ACC112 (cell line): Measurements from ENCODE around the gene RPL27A.

Experiments
- H2AFZ ChIP-seq: fragments of 200-600 bp; sonication (generic); one replicate; pipeline ENCODE4 v1.6.0; 2017; ENCODE audit warnings: antibody characterized with exemption, low read length; ENCODE audit not compliant: unreplicated experiment
- H3K27ac ChIP-seq: fragments of 200-600 bp; sonication (generic); 2 replicates; pipeline ENCODE4 v1.5.1; 2014; ENCODE audit warnings: low read depth, mild to moderate bottlenecking, antibody characterized with exemption, low read length, moderate library complexity
- H3K27me3 ChIP-seq: fragments of 200-600 bp; sonication (generic); 2 replicates; pipeline ENCODE4 v1.6.1; 2014; ENCODE audit warnings: mild to moderate bottlenecking, antibody characterized with exemption, low read length, moderate library complexity, mixed read lengths; ENCODE audit not compliant: insufficient read depth
- H3K36me3 ChIP-seq: fragments of 200-600 bp; sonication (generic); 2 replicates; pipeline ENCODE4 v1.6.1; 2016; ENCODE audit warnings: mild to moderate bottlenecking, antibody characterized with exemption, low read length, moderate library complexity, mixed read lengths; ENCODE audit not compliant: insufficient read depth
- H3K4me1 ChIP-seq: fragments of 200-600 bp; sonication (generic); one replicate; pipeline ENCODE4 v1.6.1; 2016; ENCODE audit warnings: low read length, mixed read lengths; ENCODE audit not compliant: insufficient read depth, unreplicated experiment, control insufficient read depth
- H3K4me3 ChIP-seq: fragments of 200-600 bp; sonication (generic); 2 replicates; pipeline ENCODE4 v1.5.1; 2014; ENCODE audit warnings: mild to moderate bottlenecking, low read depth, low read length
- H3K79me2 ChIP-seq: fragments of 200-600 bp; sonication (generic); one replicate; pipeline ENCODE4 v1.6.0; 2016; ENCODE audit warnings: low read length; ENCODE audit not compliant: control insufficient read depth, unreplicated experiment, insufficient read depth

Gene RPL27A

GRCh38 chr11:8698917-8699441 is 16.4 kb downstream of the RPL27A start:
- no peaks in the 10 kb centered on the region for H3K27me3 ChIP-seq
- H3K4me3 ChIP-seq: no peak overlapping the region
- H3K79me2 ChIP-seq: peaks cover 9% of the 10 kb centered on the region
- no peak overlapping the region for H3K27ac ChIP-seq
- no peak overlapping the region for H2AFZ ChIP-seq
- peaks cover 23% of the 10 kb centered on the region for H3K4me1 ChIP-seq
- peaks cover 24% of the 10 kb centered on the region for H3K36me3 ChIP-seq

DNA sequence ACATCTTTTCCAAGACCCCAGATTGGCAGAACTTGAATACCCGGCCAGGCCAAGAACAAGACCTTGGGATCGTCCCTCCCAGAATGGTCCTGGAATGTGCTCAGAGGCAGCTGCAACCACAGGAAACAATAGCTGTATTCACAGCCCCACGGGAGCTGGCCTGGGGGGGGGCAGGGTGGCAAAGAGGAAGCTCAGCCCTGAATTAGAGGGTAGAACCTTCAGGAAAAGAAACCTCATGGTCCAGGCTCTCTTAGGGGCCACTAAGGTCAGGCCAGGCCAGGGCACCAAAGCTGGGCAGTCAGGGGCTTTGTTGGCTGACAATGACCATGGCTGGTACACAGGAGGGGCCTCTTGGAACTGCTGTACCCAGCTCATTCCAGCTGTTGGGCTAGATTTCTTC is 17.3 kb downstream of the RPL27A start:
- Histone ChIP-seq H3K36me3 (peaks cover 24% of the 10 kb centered on the region), H3K4me1 (peaks cover 18% of the 10 kb centered on the region), H3K79me2 (peaks cover 9% of the 10 kb centered on the region), H3K27ac (peak overlapping the region; percentile 23; the same call in 1 of the 2 replicates), H3K4me3 (no peak overlapping the region), H3K27me3 (no peaks in the 10 kb centered on the region), H2AFZ (no peak overlapping the region)

DNA sequence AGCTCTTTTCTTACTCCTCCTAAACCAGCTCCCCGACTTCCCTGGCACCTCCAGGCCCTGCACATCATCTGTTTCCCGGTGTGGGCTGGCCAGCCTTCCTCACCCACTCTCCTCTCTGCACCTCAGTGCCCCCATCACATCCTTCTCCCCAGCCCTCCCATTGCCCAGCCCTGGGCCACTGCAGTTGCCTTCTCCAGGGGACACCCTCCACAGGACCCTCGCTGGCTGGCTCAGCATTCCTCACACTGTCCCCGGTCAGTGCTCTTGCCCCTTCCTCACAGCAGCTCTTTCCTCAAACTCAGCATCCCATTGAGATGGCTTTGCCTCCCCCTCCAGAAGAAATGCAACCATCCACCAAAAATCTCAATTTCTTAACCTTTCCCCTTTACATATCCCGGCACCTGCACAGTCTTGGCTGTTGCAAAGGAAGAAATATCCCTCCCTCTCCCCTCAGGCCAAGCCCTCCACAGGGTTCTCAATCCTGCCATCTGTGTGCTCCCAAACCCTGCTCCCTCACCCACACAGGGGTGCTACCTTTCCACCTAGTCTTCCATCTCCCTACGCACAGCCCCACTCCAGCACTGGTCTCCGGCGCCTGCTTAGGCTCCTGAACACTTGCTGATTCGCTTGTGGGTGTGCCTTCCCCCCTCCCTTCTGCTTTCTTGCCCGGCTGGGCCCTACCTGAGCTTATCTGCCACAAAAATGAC is 19.5 kb downstream of the RPL27A start:
- Histone ChIP-seq H3K27ac (no peak overlapping the region), H2AFZ (no peak overlapping the region), H3K79me2 (peaks cover 9% of the 10 kb centered on the region), H3K27me3 (no peaks in the 10 kb centered on the region), H3K36me3 (peaks cover 12% of the 10 kb centered on the region), H3K4me3 (no peak overlapping the region), H3K4me1 (peaks cover 18% of the 10 kb centered on the region)

DNA sequence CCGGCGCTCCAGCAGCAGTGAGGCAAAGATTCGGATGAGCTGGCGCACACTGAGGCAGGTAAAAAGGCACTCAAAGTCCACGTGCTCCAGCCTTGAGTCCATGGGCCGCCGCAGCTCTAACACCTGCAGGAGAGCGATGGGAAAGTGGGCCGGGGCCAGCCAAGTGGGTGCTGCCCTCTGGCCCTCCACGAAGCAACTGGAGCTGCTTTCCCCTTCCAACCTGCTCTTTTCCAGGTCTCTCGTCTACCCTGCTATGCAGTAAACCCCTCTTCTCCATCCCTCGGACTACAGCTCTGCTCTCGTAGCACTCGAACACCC is 20.0 kb downstream of the RPL27A start:
- H3K79me2 ChIP-seq: peaks cover 9% of the 10 kb centered on the region
- no peak overlapping the region for H2AFZ ChIP-seq
- H3K4me3 ChIP-seq: no peak overlapping the region
- H3K4me1 ChIP-seq: peaks cover 18% of the 10 kb centered on the region
- H3K27ac ChIP-seq: no peak overlapping the region
- peaks cover 16% of the 10 kb centered on the region; the same call in 1 of the 2 replicates for H3K36me3 ChIP-seq
- no peaks in the 10 kb centered on the region for H3K27me3 ChIP-seq

DNA sequence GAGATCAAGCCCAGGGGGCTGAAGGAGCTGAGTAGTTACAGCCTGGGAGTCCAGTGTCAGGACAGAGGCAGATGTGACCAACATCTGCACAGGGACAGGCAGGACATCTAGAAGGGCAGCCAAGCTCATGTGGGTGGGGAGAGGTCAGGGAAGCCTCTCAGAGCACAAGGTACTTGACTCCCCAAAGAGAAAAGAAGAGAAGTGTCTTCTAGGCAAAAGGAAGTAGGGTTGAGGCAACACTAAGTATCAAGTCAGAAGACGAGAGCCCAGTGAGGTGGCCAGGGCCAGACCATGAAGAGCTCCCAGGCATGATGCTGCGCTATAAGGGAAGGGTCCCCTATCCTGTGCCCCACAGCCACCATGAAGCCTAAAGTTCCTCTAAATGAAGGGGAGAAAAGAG is 21.5 kb downstream of the RPL27A start:
- H3K4me3 ChIP-seq: no peak overlapping the region
- no peak overlapping the region for H3K27ac ChIP-seq
- 0 out of 2 replicates have a peak, but pooled peaks cover 14% of the 10 kb centered on the region for H3K36me3 ChIP-seq
- H3K4me1 ChIP-seq: peaks cover 15% of the 10 kb centered on the region
- H3K27me3 ChIP-seq: no peaks in the 10 kb centered on the region
- H3K79me2 ChIP-seq: peaks cover 3% of the 10 kb centered on the region
- no peak overlapping the region for H2AFZ ChIP-seq

DNA sequence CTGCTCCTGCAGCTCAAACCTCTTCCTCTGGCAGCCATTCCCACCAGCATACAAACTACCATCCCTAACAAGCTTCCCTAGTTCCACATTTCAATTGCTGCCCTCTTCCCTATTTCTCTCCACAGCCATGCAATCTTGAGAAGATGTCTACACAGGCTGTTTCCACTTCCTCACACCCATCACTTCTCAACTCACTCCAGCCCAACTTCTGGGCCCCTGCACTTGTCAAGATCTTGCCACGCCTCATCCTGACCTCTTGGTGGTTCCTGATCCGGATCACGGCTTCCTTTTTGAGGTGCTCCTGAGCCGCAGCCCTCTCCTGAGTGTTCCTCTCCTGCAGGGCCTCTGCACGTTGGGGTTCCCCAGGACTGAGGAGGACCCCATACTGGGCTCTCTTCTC is 22.6 kb downstream of the RPL27A start:
- H3K4me3 ChIP-seq: no peak overlapping the region
- H3K79me2 ChIP-seq: no peaks in the 10 kb centered on the region
- H3K4me1 ChIP-seq: peaks cover 12% of the 10 kb centered on the region
- H3K27me3 ChIP-seq: no peaks in the 10 kb centered on the region
- H2AFZ ChIP-seq: no peak overlapping the region
- no peak overlapping the region for H3K27ac ChIP-seq
- H3K36me3 ChIP-seq: 0 out of 2 replicates have a peak, but pooled peaks cover 14% of the 10 kb centered on the region

GRCh38 chr11:8706673-8707432 is 24.3 kb downstream of the RPL27A start:
- Histone ChIP-seq H2AFZ (no peak overlapping the region), H3K27me3 (no peaks in the 10 kb centered on the region), H3K4me3 (no peak overlapping the region), H3K27ac (no peak overlapping the region), H3K4me1 (peaks cover 9% of the 10 kb centered on the region), H3K36me3 (0 out of 2 replicates have a peak, but pooled peaks cover 14% of the 10 kb centered on the region), H3K79me2 (no peaks in the 10 kb centered on the region)

GRCh38 chr11:8707541-8708191 is 25.1 kb downstream of the RPL27A start:
- Histone ChIP-seq H2AFZ (no peak overlapping the region), H3K36me3 (0 out of 2 replicates have a peak, but pooled peaks cover 16% of the 10 kb centered on the region), H3K79me2 (no peaks in the 10 kb centered on the region), H3K27ac (no peak overlapping the region), H3K4me1 (peaks cover 9% of the 10 kb centered on the region), H3K27me3 (no peaks in the 10 kb centered on the region), H3K4me3 (no peak overlapping the region)

DNA sequence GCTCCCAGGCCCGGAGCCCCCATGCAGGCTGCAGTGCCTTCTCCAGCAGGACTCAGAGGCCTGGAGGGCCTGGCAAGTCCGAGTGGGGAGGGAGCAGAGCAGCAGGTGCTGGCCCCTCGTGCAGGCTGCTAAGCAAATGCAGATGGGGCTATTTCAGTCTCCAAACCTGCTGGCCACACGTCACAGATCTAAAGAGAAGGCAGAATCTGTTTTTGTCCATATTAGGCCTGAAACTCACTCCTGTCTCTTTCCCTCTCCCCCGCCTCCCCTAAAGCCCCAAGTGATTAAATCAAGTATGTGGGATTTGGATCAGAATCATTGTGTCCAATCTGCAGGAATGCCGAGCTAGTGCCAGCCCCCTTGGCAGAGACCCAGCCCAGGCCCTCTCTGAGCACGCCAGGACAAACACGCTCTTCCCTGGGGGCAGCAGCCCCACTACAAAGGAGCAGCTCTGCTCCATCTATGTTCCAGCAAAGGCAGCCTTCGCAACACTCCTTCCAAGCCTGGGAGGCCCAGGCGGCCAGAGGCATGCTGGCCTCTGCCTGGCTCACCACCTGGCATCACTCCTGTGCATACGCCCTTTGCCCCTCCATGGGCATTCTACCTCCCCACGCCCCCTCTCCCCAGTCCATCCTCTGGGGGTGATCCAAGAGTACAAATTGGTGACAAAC is 26.5 kb downstream of the RPL27A start:
- H3K79me2 ChIP-seq: no peaks in the 10 kb centered on the region
- no peak overlapping the region for H2AFZ ChIP-seq
- no peak overlapping the region for H3K4me3 ChIP-seq
- H3K4me1 ChIP-seq: peaks cover 9% of the 10 kb centered on the region
- H3K27ac ChIP-seq: peak overlapping the region; percentile 16; the same call in 1 of the 2 replicates
- no peaks in the 10 kb centered on the region for H3K27me3 ChIP-seq
- H3K36me3 ChIP-seq: 0 out of 2 replicates have a peak, but pooled peaks cover 16% of the 10 kb centered on the region

DNA sequence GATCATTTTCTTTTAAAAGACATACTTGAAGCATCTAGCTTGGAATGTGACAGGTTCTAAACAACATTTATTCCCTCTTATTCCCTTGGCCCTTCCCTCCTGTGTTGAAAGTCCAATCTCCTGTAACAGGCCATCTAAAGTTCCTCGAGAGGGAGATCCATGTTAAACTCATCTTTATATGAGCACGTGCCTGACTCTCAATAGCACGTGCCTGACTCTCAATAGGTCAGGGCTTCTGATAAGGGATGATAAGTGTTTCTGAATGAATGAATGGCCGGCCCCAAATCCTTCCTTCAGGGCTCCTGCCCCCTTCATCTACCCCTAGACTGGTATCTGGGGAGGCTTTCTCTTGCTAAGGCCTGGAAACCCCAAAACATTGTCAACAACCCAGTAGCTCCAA is 27.2 kb downstream of the RPL27A start:
- H3K27ac ChIP-seq: peak overlapping the region; percentile 16; the same call in 1 of the 2 replicates
- H2AFZ ChIP-seq: no peak overlapping the region
- H3K36me3 ChIP-seq: peaks cover 18% of the 10 kb centered on the region; the same call in 1 of the 2 replicates

More for the DNA sequence above, 27.2 kb downstream of the RPL27A start:
- no peak overlapping the region for H3K4me3 ChIP-seq
- H3K79me2 ChIP-seq: no peaks in the 10 kb centered on the region
- peaks cover 13% of the 10 kb centered on the region for H3K4me1 ChIP-seq
- H3K27me3 ChIP-seq: no peaks in the 10 kb centered on the region
